DMS 273 (cell line): ENCODE results near the gene KIF25.

Experiments
- DNase-seq: peaks from one replicate; lab custom pipeline; 2025; ENCODE audit not compliant: unreplicated experiment; lab: John Stamatoyannopoulos, UW

Gene KIF25

GRCh38 chr6:168016176-168016620 lies 18.7 kb downstream of the KIF25 start:
- no peak for DNase-seq

DNA sequence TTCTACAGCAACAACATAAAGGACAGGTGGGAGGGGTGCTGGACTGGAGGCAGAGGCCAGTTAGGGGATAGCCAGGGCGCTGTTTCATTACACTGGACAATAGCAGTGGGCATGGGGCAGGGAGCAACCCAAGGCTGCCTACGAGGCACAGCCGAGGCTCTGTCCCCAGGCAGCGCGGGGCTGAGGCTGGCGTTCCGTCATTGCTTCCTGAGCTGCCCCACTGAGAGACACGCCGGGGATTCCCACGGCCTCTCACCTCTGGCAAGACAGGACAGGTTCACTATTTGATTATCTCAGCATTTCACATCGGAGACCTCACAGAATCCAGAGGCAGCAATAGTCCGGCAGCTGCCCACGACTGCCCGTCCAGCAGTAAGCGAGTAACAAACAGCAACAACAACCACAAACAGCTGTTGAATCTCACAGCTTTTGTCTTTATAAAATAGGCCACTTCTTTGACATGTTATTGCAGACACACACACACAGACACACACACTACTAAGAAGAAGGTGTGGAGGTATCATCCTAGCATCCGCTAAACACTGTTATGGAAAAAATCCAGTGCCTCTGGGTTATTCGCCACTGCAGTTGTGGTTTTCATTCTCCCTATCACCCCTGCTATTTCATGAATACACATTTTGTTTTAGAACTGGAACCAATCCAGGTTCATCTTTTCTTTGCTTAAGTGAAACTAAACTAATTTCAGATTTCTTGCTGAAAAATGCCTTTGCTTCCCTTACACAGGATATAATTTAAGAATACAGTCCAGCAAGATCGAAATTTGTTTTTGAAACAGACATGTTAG lies 19.5 kb downstream of the KIF25 start:
- no peak for DNase-seq

- DNase-seq: no peak
Measured at GRCh38 chr6:168017629-168018028, 20.2 kb downstream of the KIF25 start.

DNA sequence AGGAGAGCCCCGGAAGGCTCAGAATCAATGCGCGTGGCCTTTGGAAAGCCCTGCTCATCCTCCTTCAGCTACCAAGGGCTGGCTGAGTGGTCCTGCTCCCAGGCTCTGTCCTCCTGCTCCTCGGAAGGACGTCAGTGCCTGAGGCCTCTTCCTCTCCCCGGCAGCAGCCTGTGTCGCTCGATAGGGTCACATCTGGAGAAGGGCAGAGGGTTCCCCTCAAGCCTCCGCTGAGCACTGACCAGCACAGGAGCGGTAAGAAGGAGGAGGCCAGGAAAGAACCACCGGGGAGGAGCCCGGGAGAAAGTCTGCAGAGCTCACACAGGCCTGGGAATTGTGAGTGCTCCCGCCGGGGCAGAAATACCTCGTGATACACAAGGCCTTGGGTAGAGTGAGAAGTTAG lies 21.2 kb downstream of the KIF25 start:
- no peak for DNase-seq

GRCh38 chr6:168020242-168020641 lies 22.8 kb downstream of the KIF25 start:
- DNase-seq: no peak

DNA sequence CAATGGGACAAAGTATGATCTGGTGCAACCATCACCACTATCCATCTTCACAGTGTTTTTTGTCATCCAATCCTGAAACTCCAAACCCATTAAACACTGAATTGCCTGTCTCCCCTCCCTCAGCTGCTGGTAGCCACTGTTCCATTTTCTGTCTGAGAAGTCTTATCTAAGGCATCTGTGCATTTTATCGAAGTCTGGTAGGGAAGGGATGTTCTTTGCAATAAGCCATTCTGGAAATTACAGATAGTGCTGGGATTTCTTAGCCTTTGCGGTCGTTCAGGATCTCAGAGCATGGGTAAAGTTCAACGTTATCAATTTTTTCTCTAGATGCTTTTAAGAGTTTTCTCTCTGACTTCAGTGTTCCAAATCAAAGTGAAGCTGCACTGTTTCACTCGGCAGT lies 24.1 kb downstream of the KIF25 start:
- DNase-seq: no peak

DNA sequence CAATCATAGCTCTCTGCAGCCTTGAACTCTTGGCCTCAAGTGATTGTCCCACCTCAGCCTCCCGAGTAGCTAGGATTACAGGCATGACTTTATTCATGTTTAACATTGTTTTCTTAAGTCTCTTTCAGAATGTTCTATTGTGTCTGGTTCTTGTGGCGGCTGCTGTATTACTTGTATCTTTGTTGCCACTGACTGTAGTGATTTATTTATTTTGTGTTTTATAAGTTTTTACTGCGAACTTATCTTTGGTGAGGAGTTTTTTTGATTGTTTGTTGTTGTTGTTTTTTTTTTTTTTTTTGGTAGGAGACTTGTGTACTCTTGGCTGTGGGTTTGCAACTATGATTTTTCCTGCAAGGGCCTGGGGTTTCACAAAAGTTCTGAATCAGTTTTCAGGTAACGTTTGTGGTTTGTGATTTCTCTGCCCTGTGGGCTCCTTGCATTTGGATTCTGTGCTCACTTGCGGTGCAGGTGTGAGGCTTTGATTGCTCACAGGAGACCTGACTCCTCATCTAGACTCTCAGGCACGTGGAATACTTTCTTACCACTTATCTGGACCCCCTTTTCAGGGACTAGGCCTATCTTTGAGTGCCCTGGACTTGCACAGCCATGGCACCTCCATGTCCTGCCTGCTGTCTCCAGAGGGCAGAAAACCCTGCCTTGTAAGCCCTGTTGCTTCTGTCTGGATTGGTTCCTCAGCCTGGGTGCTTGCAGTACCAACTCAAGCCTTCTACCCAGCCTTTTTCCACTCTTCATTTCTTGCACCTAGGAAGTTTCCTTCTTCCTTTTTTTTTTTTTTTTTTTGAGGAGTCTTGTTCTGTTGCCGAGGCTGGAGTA lies 25.2 kb downstream of the KIF25 start:
- no peak for DNase-seq

- no peak for DNase-seq
Measured at GRCh38 chr6:168024951-168025510, 27.6 kb downstream of the KIF25 start.

GRCh38 chr6:168025831-168026710 lies 28.6 kb downstream of the KIF25 start:
- no peak for DNase-seq

- DNase-seq: no peak
Measured at GRCh38 chr6:168026925-168027324, 29.5 kb downstream of the KIF25 start.

DNA sequence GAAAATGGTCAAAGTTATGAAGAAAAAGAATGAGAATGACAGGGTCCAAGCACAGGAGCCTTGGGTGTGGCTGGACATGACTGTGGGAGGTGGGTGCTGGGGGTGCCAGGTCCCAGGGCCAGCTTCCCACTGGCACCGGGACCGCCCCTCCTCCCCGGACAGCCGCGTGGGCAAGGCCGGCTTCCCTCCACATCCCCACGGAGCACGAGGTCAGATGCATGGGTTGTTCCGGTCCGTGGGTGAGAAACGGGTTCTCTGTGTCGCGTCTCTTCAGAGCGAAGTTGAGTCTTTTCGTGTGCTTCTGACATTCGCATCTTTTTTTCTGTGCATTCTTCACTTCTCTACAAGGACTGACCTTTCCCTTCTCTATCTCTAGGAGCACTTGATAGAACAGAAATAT lies 30.1 kb downstream of the KIF25 start:
- no peak for DNase-seq

- no peak for DNase-seq
Measured at GRCh38 chr6:168028181-168028580, 30.7 kb downstream of the KIF25 start.

DNA sequence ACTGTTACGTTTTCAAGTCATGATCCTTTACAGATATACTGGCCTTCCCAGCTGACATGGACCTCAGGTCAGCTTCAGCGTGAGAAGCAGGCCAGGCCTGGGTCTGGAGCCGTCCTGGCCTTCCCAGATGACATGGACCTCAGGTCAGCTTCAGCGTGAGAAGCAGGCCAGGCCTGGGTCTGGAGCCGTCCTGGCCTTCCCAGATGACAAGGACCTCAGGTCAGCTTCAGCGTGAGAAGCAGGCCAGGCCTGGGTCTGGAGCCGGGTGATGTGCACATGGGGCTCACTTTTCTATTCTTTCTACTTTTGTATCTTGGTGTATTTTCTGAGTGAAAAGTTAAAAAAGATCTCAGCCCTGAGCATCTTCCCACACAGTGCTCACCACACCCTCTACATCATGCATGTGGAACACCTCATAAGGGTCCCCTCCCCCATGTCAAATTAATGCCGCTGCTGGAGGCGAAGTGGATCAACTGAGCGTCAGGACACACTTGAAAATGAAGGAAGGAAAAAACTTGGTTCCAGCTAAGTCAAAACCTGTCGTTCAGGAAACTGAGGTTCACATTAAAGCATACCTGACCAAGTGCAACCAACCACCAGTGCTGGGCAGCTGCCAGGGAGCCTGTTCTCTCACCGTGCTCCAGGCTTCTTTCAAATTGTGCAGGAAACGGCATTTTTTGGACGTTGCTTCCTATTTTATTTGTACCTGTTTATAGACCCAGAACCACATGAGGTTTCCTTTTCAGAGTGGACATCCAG lies 32.2 kb downstream of the KIF25 start:
- no peak for DNase-seq

- no peak for DNase-seq
Measured at GRCh38 chr6:168030218-168030746, 32.8 kb downstream of the KIF25 start.

DNA sequence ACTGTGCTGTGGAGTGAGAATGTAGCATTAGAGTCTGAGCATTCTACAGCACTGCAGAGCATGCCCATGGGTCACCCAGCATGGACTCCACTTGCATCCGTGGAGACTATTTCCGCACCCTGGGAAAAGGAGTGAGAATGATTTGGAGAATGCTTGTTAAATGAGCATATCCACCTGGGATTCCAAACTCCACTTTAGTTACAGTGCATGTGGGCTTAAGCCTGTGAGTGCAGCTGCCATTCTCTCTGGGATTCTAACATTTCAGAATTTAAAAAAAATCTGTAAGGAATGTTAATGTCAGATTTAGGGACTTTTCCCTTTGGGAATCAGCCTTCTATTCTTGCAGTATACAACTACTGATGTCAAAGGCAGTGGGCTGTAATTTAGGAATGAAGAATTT lies 33.4 kb downstream of the KIF25 start:
- DNase-seq: no peak

- DNase-seq: no peak
Measured at GRCh38 chr6:168031411-168031971, 34.0 kb downstream of the KIF25 start.

DNA sequence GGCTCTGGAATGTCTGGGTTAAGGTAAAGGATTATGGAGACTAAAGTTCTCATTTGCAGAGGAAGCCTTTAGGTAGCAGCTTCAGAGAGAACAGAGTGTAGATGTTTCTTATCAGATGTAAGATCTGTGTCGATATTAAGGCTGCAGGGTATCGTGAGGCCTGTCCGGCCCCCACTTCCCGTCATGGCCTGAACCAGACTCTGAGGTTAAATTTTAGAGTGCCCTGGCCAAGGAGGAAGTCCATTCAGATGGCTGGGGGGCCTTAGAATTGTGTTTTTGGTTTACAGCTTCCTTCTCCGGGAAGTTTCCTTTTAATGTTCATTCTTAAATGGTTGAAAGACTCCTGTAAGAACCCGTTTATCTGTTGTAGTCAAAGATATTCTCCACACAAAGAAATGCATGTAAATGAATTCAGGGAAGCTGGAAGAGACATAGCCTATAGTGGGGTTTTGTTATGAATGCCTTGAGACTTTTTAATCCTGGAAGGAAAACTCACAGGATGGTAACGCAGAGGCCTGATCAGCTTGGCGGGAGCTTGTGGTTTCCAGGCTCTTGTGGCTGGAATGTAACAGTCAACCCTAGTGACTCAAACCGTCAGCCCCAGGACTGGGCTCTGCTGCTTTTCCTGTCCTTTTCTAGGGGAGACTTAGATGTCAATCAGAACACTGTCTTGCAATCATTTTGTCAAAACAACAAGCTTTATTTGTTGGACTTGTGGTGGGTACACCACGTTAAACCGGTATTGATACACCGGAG lies 34.7 kb downstream of the KIF25 start:
- no peak for DNase-seq

- DNase-seq: no peak
Measured at GRCh38 chr6:168033791-168034190, 36.3 kb downstream of the KIF25 start.

- DNase-seq: no peak
Measured at GRCh38 chr6:168034537-168034936, 37.1 kb downstream of the KIF25 start.
